ENCODE results near the gene CADPS2.

- TF ChIP-seq EZH2phosphoT487 (IDR thresholded peaks at IDR 0.05) (no peak), CTCF (IDR thresholded peaks at IDR 0.05) (no peak), EZH2 (IDR thresholded peaks at IDR 0.05) (no peak)
Measured at GRCh38 chr7:122470859-122471258, 415.4 kb downstream of the CADPS2 start.

All from neural progenitor cell (in vitro differentiated cells).